GM12873 (cell line): ENCODE data around the gene SLC22A17.

Source experiments
- CTCF ChIP-seq: IDR thresholded peaks from 2 replicates; pipeline ENCODE4 v1.5.1; 2012; ENCODE audit warnings: low read depth, mild to moderate bottlenecking, moderate library complexity, low read length, control low read depth; ENCODE audit not compliant: insufficient read depth; ENCODE audit errors: missing control alignments

The SLC22A17 gene

DNA sequence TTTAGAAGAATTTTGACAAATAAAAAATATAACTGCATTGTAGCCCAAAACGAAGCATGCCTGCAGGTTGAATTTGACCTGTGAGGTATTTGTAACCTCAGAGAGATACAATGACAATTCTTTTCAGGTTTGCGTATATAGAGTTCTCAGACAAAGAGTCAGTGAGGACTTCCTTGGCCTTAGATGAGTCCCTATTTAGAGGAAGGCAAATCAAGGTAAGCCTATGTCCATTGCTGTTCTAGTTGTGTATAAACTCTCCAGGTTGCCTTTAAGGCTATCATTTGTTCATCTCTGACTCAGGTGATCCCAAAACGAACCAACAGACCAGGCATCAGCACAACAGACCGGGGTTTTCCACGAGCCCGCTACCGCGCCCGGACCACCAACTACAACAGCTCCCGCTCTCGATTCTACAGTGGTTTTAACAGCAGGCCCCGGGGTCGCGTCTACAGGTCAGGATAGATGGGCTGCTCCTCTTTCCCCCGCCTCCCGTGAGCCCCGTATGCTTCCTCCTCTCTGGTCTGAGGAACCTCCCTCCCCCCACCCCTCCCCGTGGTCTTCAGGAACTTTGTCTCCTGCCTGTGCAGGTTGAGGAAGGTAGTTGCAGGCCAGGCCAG lies 28.7 kb downstream of the SLC22A17 start:
- no peak for TF ChIP-seq CTCF

- no peak for TF ChIP-seq CTCF
These were observed 29.8 kb downstream of the SLC22A17 start for GRCh38 chr14:23322568-23323517.

DNA sequence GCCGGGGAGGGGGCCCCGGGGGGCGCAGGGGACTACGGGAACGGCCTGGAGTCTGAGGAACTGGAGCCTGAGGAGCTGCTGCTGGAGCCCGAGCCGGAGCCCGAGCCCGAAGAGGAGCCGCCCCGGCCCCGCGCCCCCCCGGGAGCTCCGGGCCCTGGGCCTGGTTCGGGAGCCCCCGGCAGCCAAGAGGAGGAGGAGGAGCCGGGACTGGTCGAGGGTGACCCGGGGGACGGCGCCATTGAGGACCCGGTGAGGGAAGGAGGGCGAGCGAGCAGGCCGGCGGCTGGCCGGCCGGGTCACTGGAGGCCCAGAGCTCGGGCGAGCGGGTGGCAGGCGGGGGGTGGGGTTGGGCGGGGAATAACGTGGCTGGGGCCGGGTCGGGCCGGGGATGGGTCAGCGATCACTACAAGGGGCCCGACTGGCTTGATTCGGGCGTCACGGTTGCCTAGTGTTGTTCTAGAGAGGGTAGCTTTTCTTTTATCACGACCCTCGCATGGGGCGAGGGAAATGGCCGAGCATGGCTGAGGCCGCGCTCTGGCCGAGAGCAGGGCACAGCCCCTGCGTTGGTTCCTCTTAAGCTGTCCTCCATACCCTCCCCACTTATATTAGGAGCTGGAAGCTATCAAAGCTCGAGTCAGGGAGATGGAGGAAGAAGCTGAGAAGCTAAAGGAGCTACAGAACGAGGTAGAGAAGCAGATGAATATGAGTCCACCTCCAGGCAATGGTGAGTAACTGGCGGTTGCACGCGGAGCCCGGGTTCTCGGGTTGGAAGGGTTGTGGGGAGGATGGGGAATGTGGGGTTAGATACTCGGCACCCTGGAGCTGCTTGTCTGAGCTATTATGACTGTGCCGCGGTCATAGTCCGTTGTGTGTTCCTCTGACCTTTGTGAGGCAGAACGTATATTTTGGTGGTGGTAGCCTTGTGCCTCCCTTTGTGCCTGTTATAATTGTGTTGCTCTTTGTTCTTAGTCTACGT lies 30.8 kb downstream of the SLC22A17 start:
- no peak for TF ChIP-seq CTCF

DNA sequence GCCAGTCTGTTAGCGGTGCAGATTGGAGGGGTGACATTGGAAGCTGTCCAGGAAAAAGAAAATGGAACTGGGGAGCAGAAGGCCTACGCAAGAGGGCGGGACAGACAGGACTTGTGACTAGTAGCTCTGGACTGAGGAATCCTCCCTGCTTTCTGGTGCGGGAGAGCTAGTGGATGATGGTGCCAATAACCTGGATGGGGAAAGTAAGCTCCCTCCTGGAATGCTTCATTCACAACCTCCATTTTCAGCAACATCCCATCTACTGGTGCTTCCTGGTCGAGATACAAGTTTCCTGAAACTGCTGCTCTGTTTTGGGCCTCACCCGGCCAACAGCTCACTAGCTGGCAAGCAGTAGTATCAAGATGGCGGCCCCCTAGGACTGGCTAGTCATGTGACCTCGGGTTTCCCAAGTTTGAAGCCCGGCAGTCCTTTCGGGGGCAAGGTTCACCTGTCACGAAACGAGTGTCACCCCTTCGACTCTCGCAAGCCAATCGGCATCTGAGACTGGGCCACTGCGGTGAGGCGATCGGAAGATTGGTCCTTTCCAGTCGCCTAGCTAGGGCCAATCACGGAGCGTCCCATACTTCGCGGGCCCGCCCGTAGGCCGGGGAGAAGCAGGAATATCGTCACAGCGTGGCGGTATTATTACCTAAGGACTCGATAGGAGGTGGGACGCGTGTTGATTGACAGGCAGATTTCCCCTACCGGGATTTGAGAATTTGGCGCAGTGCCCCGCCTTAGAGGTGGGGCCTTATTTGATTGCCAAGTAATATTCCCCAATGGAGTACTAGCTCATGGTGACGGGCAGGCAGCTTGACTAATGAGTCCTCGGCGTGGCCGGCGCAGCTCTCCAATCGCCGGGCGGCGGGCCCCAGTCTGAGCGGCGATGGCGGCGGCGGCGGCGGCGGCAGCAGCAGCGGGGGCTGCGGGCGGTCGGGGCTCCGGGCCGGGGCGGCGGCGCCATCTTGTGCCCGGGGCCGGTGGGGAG lies 31.8 kb downstream of the SLC22A17 start, which contains the start of gene PABPN1:
TSS of gene PABPN1 (plus strand) at position 874 of the 988 bp plus-strand sequence. CDS start at position 887, 13 bp downstream.
- TF ChIP-seq CTCF: no peak

DNA sequence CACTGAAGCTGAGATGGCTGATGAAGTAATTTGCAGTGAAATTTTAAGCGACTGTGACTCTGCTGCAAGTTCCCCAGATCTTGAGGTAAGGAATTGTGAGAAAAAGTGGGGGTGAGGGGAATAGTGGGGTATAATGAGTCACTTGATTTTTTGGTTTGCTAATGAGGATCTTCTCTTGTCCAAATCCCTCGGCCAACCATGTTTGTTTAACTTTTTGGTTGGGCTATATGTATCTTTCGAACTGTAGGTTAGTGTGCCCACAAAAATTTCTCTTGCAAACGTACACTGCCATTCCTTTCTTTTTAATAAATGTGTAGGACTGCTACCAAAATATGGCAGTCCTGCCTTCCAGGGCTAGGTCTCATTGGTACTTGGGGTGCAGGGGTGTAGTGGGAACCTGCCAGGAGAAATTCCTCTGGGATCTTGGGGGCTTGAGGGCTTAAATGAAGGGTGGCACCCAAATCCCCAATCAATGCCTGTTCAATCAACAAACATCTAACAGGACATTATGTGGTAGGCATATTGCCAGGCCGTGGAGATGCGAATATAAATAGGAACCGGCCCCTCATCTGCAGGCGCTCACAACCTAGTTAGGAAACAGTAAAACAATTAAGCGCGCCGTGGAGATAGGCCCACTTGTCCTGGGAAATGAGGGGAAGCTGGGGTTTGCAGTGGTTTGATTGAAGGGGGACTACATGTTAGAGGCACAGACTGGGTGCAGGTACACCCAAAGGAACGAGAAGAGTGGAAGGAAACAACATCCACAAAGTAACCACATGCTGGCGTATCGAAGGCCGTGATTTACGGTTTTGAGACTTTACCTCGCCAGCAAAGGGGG lies 32.7 kb downstream of the SLC22A17 start:
- TF ChIP-seq CTCF: no peak

- TF ChIP-seq CTCF: no peak
These were observed 36.4 kb downstream of the SLC22A17 start for GRCh38 chr14:23316300-23316699.
